Keratinocyte (primary cell): ENCODE data around the gene NUP133. TPM values are rescaled to one million over a fixed set of nuclear protein-coding genes. Genes with fewer than 3 reads are reported as not detected.
A peak's percentile ranks its signal among the peaks of the same experiment; 100 is the strongest.

ENCODE experiments used
- DNase-seq: peaks from one replicate; pipeline ENCODE4 v3.0.0-alpha.2; 2011; ENCODE audit warnings: low read depth, missing footprints, low spot score
- FAIRE-seq: peaks from 2 replicates; lab custom pipeline; 2011; peaks lifted over from hg19 to GRCh38; lab: Jason Lieb, UNC
- H2AFZ ChIP-seq: 2 replicates; pipeline ENCODE4 v1.6.0; 2012; ENCODE audit warnings: low read length, control low read depth, inconsistent platforms; ENCODE audit not compliant: control insufficient read depth
- H3K27ac ChIP-seq: 2 replicates; pipeline ENCODE4 v1.5.1; 2011; ENCODE audit warnings: low read length; ENCODE audit not compliant: control insufficient read depth, insufficient read depth
- H3K27me3 ChIP-seq: 3 replicates; pipeline ENCODE4 v1.6.0; 2011; ENCODE audit warnings: low read length; ENCODE audit not compliant: control insufficient read depth, insufficient read depth; ENCODE audit errors: extremely low read depth
- H3K36me3 ChIP-seq, 2 experiments: 2 replicates in 1 of 2; 3 replicates in 1 of 2; pipeline ENCODE4 v1.5.1; 2011; ENCODE audit warnings: low read length in 2 of 2, mild to moderate bottlenecking in 1 of 2; ENCODE audit not compliant: control insufficient read depth in 2 of 2, insufficient read depth in 2 of 2; ENCODE audit errors: extremely low read depth in 1 of 2
- H3K4me1 ChIP-seq: 3 replicates; pipeline ENCODE4 v1.5.1; 2011; ENCODE audit warnings: low read length; ENCODE audit not compliant: control insufficient read depth, insufficient read depth; ENCODE audit errors: extremely low read depth
- H3K4me2 ChIP-seq: 3 replicates; pipeline ENCODE4 v1.6.0; 2011; ENCODE audit warnings: low read depth, low read length; ENCODE audit not compliant: control insufficient read depth, insufficient read depth; ENCODE audit errors: extremely low read depth
- H3K4me3 ChIP-seq, 3 experiments: fragments of 200-600 bp in 1 of 3; sonication (generic) in 1 of 3; 2 replicates in 2 of 3; 3 replicates in 1 of 3; pipeline ENCODE4 v1.5.1; 2011 to 2016; ENCODE audit warnings: low read length in 3 of 3, mild to moderate bottlenecking in 3 of 3, control low read depth in 2 of 3, inconsistent platforms in 1 of 3, low read depth in 1 of 3, mixed read lengths in 1 of 3, mixed run types in 1 of 3, moderate library complexity in 1 of 3; ENCODE audit not compliant: control insufficient read depth in 2 of 3, insufficient read depth in 2 of 3; ENCODE audit errors: extremely low read depth in 1 of 3
- H3K79me2 ChIP-seq: 2 replicates; pipeline ENCODE4 v1.6.0; 2012; ENCODE audit warnings: low read length; ENCODE audit not compliant: control insufficient read depth, insufficient read depth
- H3K9ac ChIP-seq: 3 replicates; pipeline ENCODE4 v1.6.0; 2011; ENCODE audit warnings: low read length; ENCODE audit not compliant: control insufficient read depth, insufficient read depth; ENCODE audit errors: extremely low read depth
- H3K9me1 ChIP-seq: 3 replicates; pipeline ENCODE4 v1.6.0; 2011; ENCODE audit warnings: low read length; ENCODE audit not compliant: control insufficient read depth, insufficient read depth; ENCODE audit errors: extremely low read depth
- H3K9me3 ChIP-seq: 2 replicates; pipeline ENCODE4 v1.5.1; 2012; ENCODE audit warnings: low read depth, low read length; ENCODE audit not compliant: control insufficient read depth
- H4K20me1 ChIP-seq: 3 replicates; pipeline ENCODE4 v1.6.0; 2011; ENCODE audit warnings: low read length; ENCODE audit not compliant: control insufficient read depth, insufficient read depth; ENCODE audit errors: extremely low read depth
- CTCF ChIP-seq, 3 experiments: IDR thresholded peaks in 1 of 3; conservative IDR thresholded peaks in 1 of 3; optimal IDR thresholded peaks in 1 of 3; 2 replicates in 2 of 3; 3 replicates in 1 of 3; pipeline versions ENCODE3 to v1.5.1; 2011; ENCODE audit warnings: low read length in 3 of 3, mild to moderate bottlenecking in 3 of 3, moderate library complexity in 2 of 3, control low read depth in 1 of 3, inconsistent platforms in 1 of 3; ENCODE audit not compliant: insufficient read depth in 2 of 3; ENCODE audit errors: extremely low read depth in 1 of 3
- EZH2 ChIP-seq: IDR thresholded peaks from one replicate; pipeline ENCODE4 v1.6.1; 2012; ENCODE audit warnings: inconsistent platforms, mild to moderate bottlenecking, low read length, moderate library complexity
- dilution Hi-C: fragments of 300-500 bp; cut with MboI; formaldehyde crosslinking; loops from one replicate; pipeline ENCODE4 v1.7.0; 2020; ENCODE audit warnings: low sequenced_read_pairs; ENCODE audit not compliant: extremely low pct_ligation_motif_present
- polyA plus RNA-seq, 5 experiments: library from polyadenylated mRNA; depleted of rRNA in 3 of 5; stranded (reverse) in 3 of 5; stranded (forward) in 1 of 5; unstranded in 1 of 5; fragments of >200 nt; gene quantifications; 1 replicate in 1 of 5; 2 replicates in 3 of 5; 3 replicates in 1 of 5; pipeline versions ENCODE4 v1.2.1 to v1.2.3, GENCODE V29; 2011 to 2012; ENCODE audit warnings: missing spikeins in 2 of 5, low read depth in 1 of 5, low replicate concordance in 1 of 5

NUP133 gene
- polyA plus RNA-seq, 1 donor (not counting 4 experiments of a cell fraction or from before 2014, with no cell fraction given) = 25.2 TPM

- no peak for FAIRE-seq
- peaks cover 25% of the 10 kb centered on the region for H3K79me2 ChIP-seq
- H3K4me3 ChIP-seq = no peak overlapping the region
- H3K36me3 ChIP-seq = peaks cover 0 to 4% of the 10 kb centered on the region in 2 experiments
- dilution Hi-C loops = no loop called here
- no peak overlapping the region for H3K9ac ChIP-seq
- no peaks in the 10 kb centered on the region for H3K9me1 ChIP-seq
- DNase-seq = no peak
- H3K27ac ChIP-seq = no peak overlapping the region
- H2AFZ ChIP-seq = no peak overlapping the region
- TF ChIP-seq EZH2 (no peak), CTCF (optimal IDR thresholded peaks at IDR 0.05 in 1 of 3, IDR thresholded peaks at IDR 0.05 in 1 of 3, conservative IDR thresholded peaks at IDR 0.05 in 1 of 3; ENCODE audit: extremely low read depth in 1 of 3, insufficient read depth in 2 of 3, low read length in 3 of 3) (no peak)
- H3K4me1 ChIP-seq = peaks cover 17% of the 10 kb centered on the region
- H3K27me3 ChIP-seq = no peaks in the 10 kb centered on the region
- H3K9me3 ChIP-seq = no peaks in the 10 kb centered on the region
- no peaks in the 10 kb centered on the region for H4K20me1 ChIP-seq
- no peak overlapping the region for H3K4me2 ChIP-seq
Observed at GRCh38 chr1:229509576-229509975, 1.4 kb upstream of the NUP133 start.

GRCh38 chr1:229508823-229509337, 739 bp upstream of the NUP133 start:
- Histone ChIP-seq H3K9me3 (no peaks in the 10 kb centered on the region), H3K4me2 (peak overlapping the region; percentile 100), H3K4me1 (peaks cover 17% of the 10 kb centered on the region), H3K4me3 (peak overlapping the region; percentile 70 to 93 (median 92)), H3K79me2 (peaks cover 25% of the 10 kb centered on the region), H3K9me1 (no peaks in the 10 kb centered on the region), H3K36me3 (peaks cover 0 to 4% of the 10 kb centered on the region in 2 experiments), H2AFZ (peak overlapping the region; percentile 100), H4K20me1 (no peaks in the 10 kb centered on the region), H3K27me3 (no peaks in the 10 kb centered on the region), H3K9ac (peak overlapping the region; percentile 97), H3K27ac (peak overlapping the region; percentile 98)
- DNase-seq (no peak), FAIRE-seq (no peak)
- dilution Hi-C loops = no loop called here
- no peak for TF ChIP-seq CTCF (optimal IDR thresholded peaks at IDR 0.05 in 1 of 3, IDR thresholded peaks at IDR 0.05 in 1 of 3, conservative IDR thresholded peaks at IDR 0.05 in 1 of 3; ENCODE audit: extremely low read depth in 1 of 3, insufficient read depth in 2 of 3, low read length in 3 of 3)
- TF ChIP-seq EZH2 = no peak
